H9 (cell line): ENCODE data around the gene TMEM163. TPM values are rescaled to one million over a fixed set of nuclear protein-coding genes. Genes with fewer than 3 reads are reported as not detected.

ENCODE experiments used
- DNase-seq: peaks from one replicate; pipeline ENCODE4 v3.0.0-alpha.2; 2017
- H2AFZ ChIP-seq: one replicate; pipeline ENCODE4 v1.6.1; 2013; ENCODE audit warnings: mild to moderate bottlenecking, low read length, control low read depth, moderate library complexity
- H2AK5ac ChIP-seq: 2 replicates; pipeline ENCODE4 v1.6.1; 2013; ENCODE audit warnings: low read length, control low read depth, mixed read lengths; ENCODE audit not compliant: insufficient read length
- H2BK120ac ChIP-seq: one replicate; pipeline ENCODE4 v1.6.1; 2013; ENCODE audit warnings: low read depth, mild to moderate bottlenecking, low read length, control low read depth, inconsistent platforms; ENCODE audit not compliant: poor library complexity, severe bottlenecking
- H2BK12ac ChIP-seq: 2 replicates; pipeline ENCODE4 v1.6.1; 2013; ENCODE audit warnings: low read length, control low read depth, mixed read lengths, low read depth; ENCODE audit not compliant: insufficient read length
- H2BK15ac ChIP-seq: 2 replicates; pipeline ENCODE4 v1.6.1; 2013; ENCODE audit warnings: low read depth, low read length, control low read depth
- H2BK20ac ChIP-seq: one replicate; pipeline ENCODE4 v1.6.1; 2013; ENCODE audit warnings: low read depth, mild to moderate bottlenecking, low read length, control low read depth, inconsistent platforms; ENCODE audit not compliant: poor library complexity, severe bottlenecking
- H2BK5ac ChIP-seq: 2 replicates; pipeline ENCODE4 v1.6.1; 2013; ENCODE audit warnings: low read length, control low read depth, mixed read lengths; ENCODE audit not compliant: insufficient read length
- H3K14ac ChIP-seq: 2 replicates; pipeline ENCODE4 v1.6.1; 2013; ENCODE audit warnings: low read length, control low read depth; ENCODE audit not compliant: insufficient read depth
- H3K18ac ChIP-seq: 2 replicates; pipeline ENCODE4 v1.6.1; 2013; ENCODE audit warnings: low read depth, mild to moderate bottlenecking, mixed read lengths, low read length, control low read depth; ENCODE audit not compliant: insufficient read length
- H3K23ac ChIP-seq: 2 replicates; pipeline ENCODE4 v1.6.1; 2013; ENCODE audit warnings: low read length, control low read depth, mixed read lengths, low read depth; ENCODE audit not compliant: insufficient read length
- H3K23me2 ChIP-seq: 2 replicates; pipeline ENCODE4 v1.6.1; 2013; ENCODE audit warnings: low read depth, mild to moderate bottlenecking, mixed read lengths, low read length, control low read depth; ENCODE audit not compliant: insufficient read length, poor library complexity, severe bottlenecking
- H3K27ac ChIP-seq: 2 replicates; pipeline ENCODE4 v1.5.1; 2013; ENCODE audit warnings: low read length, control low read depth, mixed read lengths, low read depth; ENCODE audit not compliant: insufficient read length
- H3K27me3 ChIP-seq: 2 replicates; pipeline ENCODE4 v1.6.1; 2013; ENCODE audit warnings: low read length, control low read depth, inconsistent platforms; ENCODE audit not compliant: insufficient read depth
- H3K4ac ChIP-seq: 2 replicates; pipeline ENCODE4 v1.6.1; 2013; ENCODE audit warnings: low read depth, mild to moderate bottlenecking, control low read depth, inconsistent platforms, low read length, moderate library complexity
- H3K4me1 ChIP-seq: 2 replicates; pipeline ENCODE4 v1.6.1; 2013; ENCODE audit warnings: low read length, control low read depth, inconsistent platforms; ENCODE audit not compliant: insufficient read depth
- H3K4me2 ChIP-seq: 2 replicates; pipeline ENCODE4 v1.6.1; 2013; ENCODE audit warnings: low read length, control low read depth, mixed read lengths; ENCODE audit not compliant: insufficient read length, insufficient read depth
- H3K56ac ChIP-seq: 2 replicates; pipeline ENCODE4 v1.6.1; 2013; ENCODE audit warnings: low read depth, mild to moderate bottlenecking, mixed read lengths, low read length, control low read depth; ENCODE audit not compliant: insufficient read length
- H3K79me1 ChIP-seq: 2 replicates; pipeline ENCODE4 v1.6.1; 2013; ENCODE audit warnings: low read depth, mild to moderate bottlenecking, moderate library complexity, low read length, control low read depth, inconsistent platforms; ENCODE audit not compliant: insufficient read depth, poor library complexity, severe bottlenecking
- H3K79me2 ChIP-seq: 2 replicates; pipeline ENCODE4 v1.6.1; 2013; ENCODE audit warnings: low read length, control low read depth, inconsistent platforms; ENCODE audit not compliant: insufficient read depth
- H3K9ac ChIP-seq: 2 replicates; pipeline ENCODE4 v1.6.1; 2013; ENCODE audit warnings: low read length, control low read depth, mixed read lengths; ENCODE audit not compliant: insufficient read length; ENCODE audit errors: extremely low read depth
- H3K9me3 ChIP-seq: one replicate; pipeline ENCODE4 v1.6.1; 2013; ENCODE audit warnings: low read depth, low read length, inconsistent platforms; ENCODE audit not compliant: control insufficient read depth
- H3T11ph ChIP-seq: one replicate; pipeline ENCODE4 v1.6.1; 2013; ENCODE audit warnings: mild to moderate bottlenecking, low read length, control low read depth, inconsistent platforms
- H4K20me1 ChIP-seq: one replicate; pipeline ENCODE4 v1.6.1; 2013; ENCODE audit not compliant: control insufficient read depth, insufficient read length, insufficient read depth
- H4K5ac ChIP-seq: 2 replicates; pipeline ENCODE4 v1.6.1; 2013; ENCODE audit warnings: low read depth, mild to moderate bottlenecking, mixed read lengths, low read length, control low read depth; ENCODE audit not compliant: insufficient read length
- H4K8ac ChIP-seq: replicated peaks from 2 replicates; pipeline ENCODE4 v1.6.1; 2013; ENCODE audit warnings: low read length, control low read depth, mixed read lengths, low read depth; ENCODE audit not compliant: insufficient read length
- H4K91ac ChIP-seq: 2 replicates; pipeline ENCODE4 v1.6.1; 2013; ENCODE audit warnings: low read depth, mild to moderate bottlenecking, moderate library complexity, mixed read lengths, low read length, control low read depth; ENCODE audit not compliant: insufficient read length
- H3K27ac Mint-ChIP-seq, 3 experiments: 2 replicates in 2 of 3; 3 replicates in 1 of 3; pipeline ENCODE4 v1.8.0; 2020 to 2021; ENCODE audit warnings: mixed read lengths in 3 of 3, mild to moderate bottlenecking in 1 of 3, moderate library complexity in 1 of 3
- H3K27me3 Mint-ChIP-seq: 2 replicates; pipeline ENCODE4 v1.8.0; 2021; ENCODE audit warnings: low read depth, mild to moderate bottlenecking, moderate library complexity, mixed read lengths
- H3K36me3 Mint-ChIP-seq, 3 experiments: 2 replicates in 2 of 3; 3 replicates in 1 of 3; pipeline ENCODE4 v1.8.0; 2020 to 2021; ENCODE audit warnings: low read depth in 3 of 3, mixed read lengths in 3 of 3; ENCODE audit not compliant: insufficient read depth in 1 of 3
- H3K4me1 Mint-ChIP-seq, 2 experiments: 2 replicates each; pipeline ENCODE4 v1.8.0; 2020; ENCODE audit warnings: mixed read lengths in 2 of 2
- H3K4me3 Mint-ChIP-seq, 2 experiments: 2 replicates in 1 of 2; 3 replicates in 1 of 2; pipeline ENCODE4 v1.8.0; 2020 to 2021; ENCODE audit warnings: mild to moderate bottlenecking in 2 of 2, mixed read lengths in 2 of 2, moderate library complexity in 1 of 2
- H3K9me3 Mint-ChIP-seq, 2 experiments: 2 replicates in 1 of 2; 3 replicates in 1 of 2; pipeline ENCODE4 v1.8.0; 2020; ENCODE audit warnings: mild to moderate bottlenecking in 2 of 2, mixed read lengths in 2 of 2, moderate library complexity in 1 of 2
- WGBS: extraction: QIAGEN DNeasy Blood & Tissue Kit; methylation state at CpG from one replicate; pipeline ENCODE4 v1.1.7; 2013; ENCODE audit warnings: missing lambda C conversion rate, low lambda C conversion rate, mixed read lengths; ENCODE audit not compliant: insufficient read length; ENCODE audit errors: extremely low coverage; 5-methylcytosine and 5-hydroxymethylcytosine counted together
- total RNA-seq: library from RNA; stranded (reverse); gene quantifications from 2 replicates; pipeline ENCODE4 v1.2.1, GENCODE V29; 2021
- TF ChIP-seq, protein P1 (sequence below): fragments of 200-600 bp; sonication (generic); conservative IDR thresholded peaks from 3 replicates; pipeline ENCODE4 v1.8.0; 2021; ENCODE audit warnings: antibody characterized with exemption, mild to moderate bottlenecking

Gene TMEM163
- total RNA-seq, 1 experiment from 2014 or later, result 0.39 TPM

GRCh38 chr2:134575888-134576287, 142.9 kb downstream of the TMEM163 start:
- no peaks in the 10 kb centered on the region for H3K79me1 ChIP-seq

More at GRCh38 chr2:134575888-134576287, 142.9 kb downstream of the TMEM163 start:
- H4K8ac ChIP-seq, result no peak overlapping the region
- no peak overlapping the region for H2BK5ac ChIP-seq
- no peak overlapping the region for H3K27ac ChIP-seq
- H4K20me1 ChIP-seq, result no peaks in the 10 kb centered on the region
- H2BK12ac ChIP-seq, result no peak overlapping the region
- H3T11ph ChIP-seq, result no peak overlapping the region
- no peak overlapping the region for H3K56ac ChIP-seq
- H3K27ac Mint-ChIP-seq, result no peak overlapping the region
- no peak overlapping the region for H3K14ac ChIP-seq
- no peaks in the 10 kb centered on the region for H3K27me3 Mint-ChIP-seq
- no peak overlapping the region for H3K4me2 ChIP-seq
- H3K9me3 Mint-ChIP-seq, result no peaks in the 10 kb centered on the region
- H2BK20ac ChIP-seq, result no peak overlapping the region
- H3K4ac ChIP-seq, result no peak overlapping the region
- no peaks in the 10 kb centered on the region for H3K4me1 ChIP-seq
- no CpG with 5 or more reads among the region's 5 CpGs for WGBS
- peaks cover 16 to 19% of the 10 kb centered on the region in 2 experiments for H3K4me1 Mint-ChIP-seq
- H3K27me3 ChIP-seq, result no peaks in the 10 kb centered on the region
- no peaks in the 10 kb centered on the region for H3K23me2 ChIP-seq
- H3K79me2 ChIP-seq, result no peaks in the 10 kb centered on the region
- no peak overlapping the region for H4K5ac ChIP-seq
- DNase-seq, result no peak
- no peak overlapping the region for H4K91ac ChIP-seq
- no peak overlapping the region for H3K9ac ChIP-seq
- H3K4me3 Mint-ChIP-seq, result no peak overlapping the region
- H2BK120ac ChIP-seq, result no peak overlapping the region
- TF ChIP-seq, protein P1, sequence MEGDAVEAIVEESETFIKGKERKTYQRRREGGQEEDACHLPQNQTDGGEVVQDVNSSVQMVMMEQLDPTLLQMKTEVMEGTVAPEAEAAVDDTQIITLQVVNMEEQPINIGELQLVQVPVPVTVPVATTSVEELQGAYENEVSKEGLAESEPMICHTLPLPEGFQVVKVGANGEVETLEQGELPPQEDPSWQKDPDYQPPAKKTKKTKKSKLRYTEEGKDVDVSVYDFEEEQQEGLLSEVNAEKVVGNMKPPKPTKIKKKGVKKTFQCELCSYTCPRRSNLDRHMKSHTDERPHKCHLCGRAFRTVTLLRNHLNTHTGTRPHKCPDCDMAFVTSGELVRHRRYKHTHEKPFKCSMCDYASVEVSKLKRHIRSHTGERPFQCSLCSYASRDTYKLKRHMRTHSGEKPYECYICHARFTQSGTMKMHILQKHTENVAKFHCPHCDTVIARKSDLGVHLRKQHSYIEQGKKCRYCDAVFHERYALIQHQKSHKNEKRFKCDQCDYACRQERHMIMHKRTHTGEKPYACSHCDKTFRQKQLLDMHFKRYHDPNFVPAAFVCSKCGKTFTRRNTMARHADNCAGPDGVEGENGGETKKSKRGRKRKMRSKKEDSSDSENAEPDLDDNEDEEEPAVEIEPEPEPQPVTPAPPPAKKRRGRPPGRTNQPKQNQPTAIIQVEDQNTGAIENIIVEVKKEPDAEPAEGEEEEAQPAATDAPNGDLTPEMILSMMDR, result no peak
- no peaks in the 10 kb centered on the region; a peak in 1 of 7 replicates for H3K36me3 Mint-ChIP-seq
- H2AK5ac ChIP-seq, result no peak overlapping the region
- H3K9me3 ChIP-seq, result no peaks in the 10 kb centered on the region
- H3K18ac ChIP-seq, result no peak overlapping the region
- no peak overlapping the region for H3K23ac ChIP-seq
- no peak overlapping the region for H2BK15ac ChIP-seq
- no peak overlapping the region for H2AFZ ChIP-seq
